Caco-2 (cell line): ENCODE measurements around the gene FOLH1. TPM values are rescaled to one million over a fixed set of nuclear protein-coding genes. Genes with fewer than 3 reads are reported as not detected.
"Not testable (repeated sequence)": the region's sequence is repeated elsewhere in the genome, so short reads cannot be mapped to it uniquely, and the experiment has no call there.

Source experiments
- BruUV-seq: library from RNA; stranded (reverse); fragments of 400-500 nt; replicated peaks from 2 replicates; lab custom pipeline; 2021; lab: Mats Ljungman, UMichigan
- CTCF ChIA-PET: fragments of 300-600 bp; sonication (Branson Sonifier 250); formaldehyde crosslinking; loops from one replicate; lab custom pipeline; 2022; ENCODE audit warnings: antibody characterized with exemption; lab: Charles Lee
- POLR2A ChIA-PET: fragments of 300-600 bp; sonication (Branson Sonifier 250); formaldehyde crosslinking; loops from one replicate; lab custom pipeline; 2022; ENCODE audit warnings: antibody characterized with exemption; lab: Charles Lee
- DNase-seq, 2 experiments: peaks; one replicate each; pipeline versions ENCODE4 v3.0.0 to v3.0.0-alpha.2; 2020 to 2022
- H3K27me3 ChIP-seq: replicated peaks from 2 replicates; pipeline ENCODE4 v1.6.0; 2011; ENCODE audit warnings: low read length; ENCODE audit not compliant: control insufficient read depth, insufficient read depth
- H3K36me3 ChIP-seq: 2 replicates; pipeline ENCODE4 v1.5.1; 2011; ENCODE audit warnings: low read length; ENCODE audit not compliant: control insufficient read depth, insufficient read depth
- H3K4me1 ChIP-seq: fragments of 250-450 bp; sonication (Bioruptor Pico); 2 replicates; pipeline ENCODE4 v1.5.1; 2020; ENCODE audit warnings: mild to moderate bottlenecking
- H3K4me3 ChIP-seq: 2 replicates; pipeline ENCODE4 v1.5.1; 2011; ENCODE audit warnings: low read depth, mild to moderate bottlenecking, control low read depth, low read length
- H3K9me3 ChIP-seq: fragments of 250-450 bp; sonication (Bioruptor Pico); 2 replicates; pipeline ENCODE4 v1.5.1; 2020; ENCODE audit warnings: mild to moderate bottlenecking, moderate library complexity
- H3K27ac Mint-ChIP-seq: one replicate; pipeline ENCODE4 v1.8.0; 2022; ENCODE audit warnings: mixed read lengths; ENCODE audit not compliant: unreplicated experiment
- H3K27me3 Mint-ChIP-seq: one replicate; pipeline ENCODE4 v1.8.0; 2022; ENCODE audit warnings: mixed read lengths; ENCODE audit not compliant: insufficient read depth, unreplicated experiment
- H3K36me3 Mint-ChIP-seq: one replicate; pipeline ENCODE4 v1.8.0; 2022; ENCODE audit warnings: mild to moderate bottlenecking, mixed read lengths; ENCODE audit not compliant: insufficient read depth, unreplicated experiment
- H3K4me1 Mint-ChIP-seq: one replicate; pipeline ENCODE4 v1.8.0; 2022; ENCODE audit warnings: low read depth, mixed read lengths; ENCODE audit not compliant: unreplicated experiment
- H3K4me3 Mint-ChIP-seq: one replicate; pipeline ENCODE4 v1.8.0; 2022; ENCODE audit warnings: mild to moderate bottlenecking, moderate library complexity, mixed read lengths; ENCODE audit not compliant: unreplicated experiment
- H3K9me3 Mint-ChIP-seq: one replicate; pipeline ENCODE4 v1.8.0; 2022; ENCODE audit warnings: mixed read lengths; ENCODE audit not compliant: unreplicated experiment
- CTCF ChIP-seq, 2 experiments: fragments of 200-600 bp in 1 of 2; IDR thresholded peaks; 1 replicate in 1 of 2; 2 replicates in 1 of 2; pipeline versions ENCODE4 v1.5.1 to v1.8.0; 2011 to 2022; ENCODE audit warnings: antibody characterized with exemption in 1 of 2, control low read depth in 1 of 2, inconsistent platforms in 1 of 2, low read depth in 1 of 2, low read length in 1 of 2, mild to moderate bottlenecking in 1 of 2, moderate library complexity in 1 of 2; ENCODE audit not compliant: insufficient read depth in 1 of 2, severe bottlenecking in 1 of 2, unreplicated experiment in 1 of 2
- intact Hi-C: fragments of 100-400 bp; cut with micrococcal nuclease; formaldehyde crosslinking; loops from one replicate; pipeline ENCODE4 v1.10.0; 2022; ENCODE audit not compliant: unreplicated experiment
- total RNA-seq: library from RNA; stranded (reverse); gene quantifications from 2 replicates; pipeline ENCODE4 v1.2.3, GENCODE V29; 2022

The FOLH1 gene
- total RNA-seq, 1 experiment from 2014 or later: not detected

- H3K4me3 ChIP-seq, H3K4me1 Mint-ChIP-seq, H3K9me3 ChIP-seq, H3K9me3 Mint-ChIP-seq, H3K36me3 Mint-ChIP-seq, H3K36me3 ChIP-seq, H3K27me3 ChIP-seq, H3K27ac Mint-ChIP-seq, BruUV-seq, H3K4me3 Mint-ChIP-seq, intact Hi-C loops, CTCF ChIA-PET, H3K27me3 Mint-ChIP-seq, POLR2A ChIA-PET, H3K4me1 ChIP-seq, DNase-seq: not testable (repeated sequence)
- peak; percentile 9 to 28 for TF ChIP-seq CTCF (IDR thresholded peaks at IDR 0.05; ENCODE audit: insufficient read depth in 1 of 2, low read depth in 1 of 2, low read length in 1 of 2, severe bottlenecking in 1 of 2, unreplicated experiment in 1 of 2)
These were observed 20.7 kb upstream of the FOLH1 start for GRCh38 chr11:49229136-49229535.

GRCh38 chr11:49225255-49225785, 16.9 kb upstream of the FOLH1 start:
- CTCF ChIA-PET, POLR2A ChIA-PET, H3K27ac Mint-ChIP-seq, DNase-seq, H3K4me1 ChIP-seq, H3K4me1 Mint-ChIP-seq, intact Hi-C loops, H3K9me3 Mint-ChIP-seq, H3K4me3 ChIP-seq, H3K9me3 ChIP-seq, H3K36me3 Mint-ChIP-seq, H3K4me3 Mint-ChIP-seq, H3K36me3 ChIP-seq, BruUV-seq, H3K27me3 Mint-ChIP-seq, H3K27me3 ChIP-seq: not testable (repeated sequence)

GRCh38 chr11:49221112-49221511, 12.7 kb upstream of the FOLH1 start:
- intact Hi-C loops: no loop called here
- Histone ChIP-seq H3K36me3 (no peaks in the 10 kb centered on the region), H3K9me3 (no peaks in the 10 kb centered on the region), H3K4me3 (no peak overlapping the region), H3K27me3 (no peaks in the 10 kb centered on the region), H3K4me1 (no peaks in the 10 kb centered on the region)
- no peak overlapping the region for H3K4me3 Mint-ChIP-seq
- H3K36me3 Mint-ChIP-seq: no peaks in the 10 kb centered on the region
- no peaks in the 10 kb centered on the region for H3K27me3 Mint-ChIP-seq
- POLR2A ChIA-PET: no interaction called here
- DNase-seq: no peak
- BruUV-seq: no TSS peak
- H3K9me3 Mint-ChIP-seq: no peaks in the 10 kb centered on the region
- no peaks in the 10 kb centered on the region for H3K4me1 Mint-ChIP-seq
- no peak overlapping the region for H3K27ac Mint-ChIP-seq
- TF ChIP-seq CTCF (IDR thresholded peaks at IDR 0.05; ENCODE audit: insufficient read depth in 1 of 2, low read depth in 1 of 2, low read length in 1 of 2, severe bottlenecking in 1 of 2, unreplicated experiment in 1 of 2): no peak
- CTCF ChIA-PET: no interaction called here
